GM12878 (cell line): Measurements from ENCODE around the gene TBC1D1. TPM values are rescaled to one million over a fixed set of nuclear protein-coding genes. Genes with fewer than 3 reads are reported as not detected.

Experiments
- ATAC-seq: fragments of 200-7000 bp; cut with Tn5 transposase; 3 replicates; pipeline ENCODE4 v1.9.1; 2020; ENCODE audit warnings: mild to moderate bottlenecking, moderate library complexity
- BruUV-seq: library from RNA; stranded (reverse); fragments of 400-500 nt; replicated peaks from 2 replicates; lab custom pipeline; 2021; lab: Mats Ljungman, UMichigan
- CTCF ChIA-PET: fragments of 300-600 bp; sonication (Branson Sonifier 250); formaldehyde crosslinking; extraction: SDS; loops from one replicate; lab custom pipeline; 2021; ENCODE audit warnings: inconsistent platforms; lab: Yijun Ruan, JAX
- POLR2A ChIA-PET: fragments of 350-600 bp; formaldehyde crosslinking; extraction: SDS; loops from one replicate; lab custom pipeline; 2021; ENCODE audit warnings: inconsistent platforms; lab: Charles Lee
- RAD21 ChIA-PET: fragments of 300-600 bp; sonication (Branson Sonifier 250); formaldehyde crosslinking; loops from one replicate; lab custom pipeline; 2023; ENCODE audit warnings: antibody characterized with exemption; ENCODE audit not compliant: unreplicated experiment; lab: Charles Lee
- SMC1A ChIA-PET: fragments of 300-600 bp; sonication (Branson Sonifier 250); formaldehyde crosslinking; loops from one replicate; lab custom pipeline; 2023; ENCODE audit not compliant: unreplicated experiment, uncharacterized antibody; lab: Charles Lee
- DNase-seq: peaks from one replicate; pipeline ENCODE4 v3.0.0-alpha.2; 2011; ENCODE audit warnings: low read depth, low spot score
- FAIRE-seq: peaks from 3 replicates; lab custom pipeline; 2011; peaks lifted over from hg19 to GRCh38; lab: Jason Lieb, UNC
- H2AFZ ChIP-seq: 2 replicates; pipeline ENCODE4 v1.6.0; 2011; ENCODE audit warnings: low read depth, low read length, control low read depth; ENCODE audit not compliant: control insufficient read depth
- H3K27ac ChIP-seq: 2 replicates; pipeline ENCODE4 v1.5.1; 2011; ENCODE audit warnings: control low read depth; ENCODE audit not compliant: control insufficient read depth, insufficient read depth
- H3K27me3 ChIP-seq, 2 experiments: replicated peaks in 1 of 2; 2 replicates each; pipeline versions ENCODE4 v1.6.0 to v1.6.1; 2011; ENCODE audit warnings: low read length in 1 of 2; ENCODE audit not compliant: control insufficient read depth in 2 of 2, insufficient read depth in 2 of 2
- H3K36me3 ChIP-seq, 2 experiments: 2 replicates each; pipeline ENCODE4 v1.5.1; 2011; ENCODE audit warnings: low read length in 1 of 2; ENCODE audit not compliant: control insufficient read depth in 2 of 2, insufficient read depth in 2 of 2
- H3K4me1 ChIP-seq: 2 replicates; pipeline ENCODE4 v1.6.1; 2011; ENCODE audit warnings: mild to moderate bottlenecking, low read length, moderate library complexity, mixed read lengths; ENCODE audit not compliant: control insufficient read depth, insufficient read depth
- H3K4me2 ChIP-seq: 2 replicates; pipeline ENCODE4 v1.6.0; 2011; ENCODE audit warnings: control low read depth; ENCODE audit not compliant: control insufficient read depth, insufficient read depth
- H3K4me3 ChIP-seq: fragments of 200-600 bp; sonication (generic); 2 replicates; pipeline ENCODE4 v1.5.1; 2016
- H3K79me2 ChIP-seq: 2 replicates; pipeline ENCODE4 v1.6.0; 2011; ENCODE audit warnings: low read length; ENCODE audit not compliant: control insufficient read depth, insufficient read depth
- H3K9ac ChIP-seq: 2 replicates; pipeline ENCODE4 v1.8.0; 2011; ENCODE audit warnings: low read length, control low read depth, mixed read lengths; ENCODE audit not compliant: control insufficient read depth, insufficient read depth
- H3K9me3 ChIP-seq: replicated peaks from 3 replicates; pipeline ENCODE4 v1.5.1; 2011; ENCODE audit warnings: mild to moderate bottlenecking, low read length; ENCODE audit not compliant: control insufficient read depth, insufficient read depth
- H4K20me1 ChIP-seq: 2 replicates; pipeline ENCODE4 v1.6.0; 2011; ENCODE audit not compliant: control insufficient read depth, insufficient read depth
- ASH2L ChIP-seq: fragments of 300-600, 200-600 bp; sonication (generic); IDR thresholded peaks from 2 replicates; pipeline ENCODE4 v1.6.1; 2017; ENCODE audit warnings: low read depth, mild to moderate bottlenecking, borderline replicate concordance
- BCL11A ChIP-seq: IDR thresholded peaks from 2 replicates; pipeline ENCODE4 v1.6.1; 2011; ENCODE audit warnings: low read depth, low read length
- CEBPB ChIP-seq, 2 experiments: fragments of 150-350 bp in 1 of 2; IDR thresholded peaks; 2 replicates each; pipeline ENCODE4 v1.6.1; 2012 to 2014; ENCODE audit warnings: low read depth in 2 of 2, low read length in 2 of 2, borderline replicate concordance in 1 of 2, inconsistent platforms in 1 of 2
- CEBPZ ChIP-seq: fragments of 150-350 bp; IDR thresholded peaks from 2 replicates; pipeline ENCODE4 v1.6.1; 2016; ENCODE audit warnings: low read depth, low read length
- GABPA ChIP-seq: IDR thresholded peaks from 2 replicates; pipeline ENCODE4 v1.6.1; 2014; ENCODE audit warnings: antibody characterized with exemption, low read depth, mild to moderate bottlenecking, inconsistent platforms
- GATAD2B ChIP-seq: fragments of 450-650 bp; conservative IDR thresholded peaks from 2 replicates; pipeline ENCODE4 v1.6.1; 2017; ENCODE audit warnings: low read depth, mild to moderate bottlenecking, moderate library complexity
- HDAC6 ChIP-seq: fragments of 200-600 bp; sonication (generic); IDR thresholded peaks from one replicate; pipeline ENCODE4 v1.8.0; 2017; ENCODE audit warnings: antibody characterized with exemption; ENCODE audit not compliant: unreplicated experiment
- HDGF ChIP-seq: fragments of 450-650 bp; IDR thresholded peaks from 2 replicates; pipeline ENCODE4 v1.6.1; 2016; ENCODE audit warnings: antibody characterized with exemption
- NFYA ChIP-seq: IDR thresholded peaks from 2 replicates; pipeline ENCODE4 v1.6.1; 2011; ENCODE audit warnings: low read depth, mild to moderate bottlenecking, low read length, improper control_type of control experiment, borderline replicate concordance
- POLR2A ChIP-seq: IDR thresholded peaks from 2 replicates; pipeline ENCODE4 v1.6.1; 2011; ENCODE audit warnings: low read depth, mild to moderate bottlenecking, low read length
- RB1 ChIP-seq: fragments of 450-650 bp; formaldehyde crosslinking; IDR thresholded peaks from 2 replicates; pipeline ENCODE4 v1.6.1; 2017; ENCODE audit warnings: mild to moderate bottlenecking, borderline replicate concordance
- SIX5 ChIP-seq: IDR thresholded peaks from 2 replicates; pipeline ENCODE4 v1.6.1; 2011; ENCODE audit warnings: mild to moderate bottlenecking, low read depth, low read length, moderate library complexity; ENCODE audit not compliant: severe bottlenecking
- SKIL ChIP-seq: fragments of 450-650 bp; IDR thresholded peaks from 2 replicates; pipeline ENCODE4 v1.6.1; 2017; ENCODE audit warnings: mild to moderate bottlenecking, low read depth, inconsistent platforms; ENCODE audit not compliant: poor library complexity, severe bottlenecking
- USF1 ChIP-seq: IDR thresholded peaks from 2 replicates; pipeline ENCODE4 v1.6.1; 2011; ENCODE audit warnings: borderline replicate concordance, low read depth, mild to moderate bottlenecking, moderate library complexity, mixed read lengths, low read length; ENCODE audit not compliant: insufficient read depth; ENCODE audit errors: extremely low read length
- YY1 ChIP-seq: IDR thresholded peaks from 2 replicates; pipeline ENCODE4 v1.6.1; 2011; ENCODE audit warnings: low read depth, mild to moderate bottlenecking, low read length
- ZBTB33 ChIP-seq: fragments of 450-650 bp; IDR thresholded peaks from 2 replicates; pipeline ENCODE4 v1.6.1; 2017; ENCODE audit warnings: mild to moderate bottlenecking
- WGBS: methylation state at CpG from one replicate; pipeline ENCODE4 v1.1.6; 2016; ENCODE audit warnings: low lambda C conversion rate; ENCODE audit not compliant: insufficient replicate concordance, insufficient coverage; ENCODE audit errors: missing lambda C conversion rate; 5-methylcytosine and 5-hydroxymethylcytosine counted together
- in situ Hi-C: fragments of 300-500 bp; cut with MboI; formaldehyde crosslinking; loops from 9 replicates; pipeline ENCODE4 v1.14.3; 2018; ENCODE audit warnings: mixed read lengths
- intact Hi-C: fragments of 100-400 bp; cut with micrococcal nuclease; formaldehyde crosslinking; loops from one replicate; pipeline ENCODE4 v1.14.2; 2022; ENCODE audit not compliant: unreplicated experiment
- polyA plus RNA-seq, 11 experiments: library from polyadenylated mRNA; depleted of rRNA in 4 of 11; unstranded in 6 of 11; stranded (reverse) in 5 of 11; fragments of >200 nt; fragmentation: Nextera tagmentation in 4 of 11; fragmentation: Illumina TruSeq in 1 of 11; extraction: Ambion mirVana in 4 of 11; extraction: Trizol in 1 of 11; gene quantifications; 1 replicate in 1 of 11; 2 replicates in 10 of 11; pipeline versions ENCODE4 v1.2.1 to v1.2.3, GENCODE V29; 2011 to 2016; ENCODE audit warnings: inconsistent platforms in 2 of 11, missing spikeins in 2 of 11, low read depth in 1 of 11
- total RNA-seq, 4 experiments: library from RNA; depleted of rRNA in 3 of 4; stranded (reverse); fragments of >200 nt in 3 of 4; fragmentation: Illumina TruSeq in 1 of 4; extraction: Trizol in 1 of 4; gene quantifications; 2 replicates each; pipeline versions ENCODE4 v1.2.1 to v1.2.3, GENCODE V29; 2013 to 2021

Gene TBC1D1
- total and polyA plus RNA-seq, 10 of the 15 experiments (the other 5 are each of a cell fraction or from before 2014, with no cell fraction given), result 5.3 to 102 (median 57.8) TPM

- TF ChIP-seq CEBPB (IDR thresholded peaks at IDR 0.05; ENCODE audit: borderline replicate concordance in 1 of 2, low read depth in 2 of 2, low read length in 2 of 2) (no peak), GATAD2B (no peak), RB1 (no peak), ZBTB33 (no peak), NFYA (no peak), GABPA (no peak), ASH2L (no peak), POLR2A (no peak)
Measured at GRCh38 chr4:37860266-37860665, 30.6 kb upstream of the TBC1D1 start (continued).

- Histone ChIP-seq H3K4me3 (no peak overlapping the region), H3K27ac (no peak overlapping the region), H3K4me2 (no peak overlapping the region), H3K36me3 (no peaks in the 10 kb centered on the region; a peak in 1 of 4 replicates), H3K27me3 (no peaks in the 10 kb centered on the region), H3K4me1 (no peaks in the 10 kb centered on the region; the same call in 1 of the 2 replicates), H4K20me1 (no peaks in the 10 kb centered on the region), H3K79me2 (no peaks in the 10 kb centered on the region), H3K9me3 (no peaks in the 10 kb centered on the region), H2AFZ (no peak overlapping the region), H3K9ac (no peak overlapping the region)
- SMC1A ChIA-PET, result interaction anchor here (1.2 to 1.4 kb wide), 2 partner anchors 10 to 22 kb away, joined by 3 to 5 read pairs; no protein-coding TSS in a partner anchor
- RAD21 ChIA-PET, result no interaction called here
- CTCF ChIA-PET, result interaction anchor here (1.4 kb wide), 2 partner anchors 12 to 33 kb away, joined by 3 read pairs; no protein-coding TSS in a partner anchor
- WGBS, result 86% methylated on average over 4 of the region's 4 CpGs
- DNase-seq, result no peak
- POLR2A ChIA-PET, result no interaction called here
- ATAC-seq, result no peak
- no TSS peak for BruUV-seq
- intact Hi-C loops, result no loop called here
- in situ Hi-C loops, result no loop called here
- no peak for FAIRE-seq
- no peak for TF ChIP-seq BCL11A
- TF ChIP-seq CEBPZ, result no peak
- TF ChIP-seq HDAC6, result no peak
- no peak for TF ChIP-seq USF1
- TF ChIP-seq YY1, result no peak
- TF ChIP-seq HDGF, result no peak
- no peak for TF ChIP-seq SKIL
- no peak for TF ChIP-seq SIX5
Measured at GRCh38 chr4:37862961-37863360, 27.9 kb upstream of the TBC1D1 start.
